Ramos (cell line): ENCODE measurements around the gene TJP1.
"Not testable (repeated sequence)": the region's sequence is repeated elsewhere in the genome, so short reads cannot be mapped to it uniquely, and the experiment has no call there.

Experiments used
- in situ Hi-C: fragments of 300-500 bp; cut with MboI; formaldehyde crosslinking; loops from one replicate; pipeline ENCODE4 v1.14.3; 2022; ENCODE audit warnings: low sequenced_read_pairs; ENCODE audit not compliant: unreplicated experiment

Gene TJP1

DNA sequence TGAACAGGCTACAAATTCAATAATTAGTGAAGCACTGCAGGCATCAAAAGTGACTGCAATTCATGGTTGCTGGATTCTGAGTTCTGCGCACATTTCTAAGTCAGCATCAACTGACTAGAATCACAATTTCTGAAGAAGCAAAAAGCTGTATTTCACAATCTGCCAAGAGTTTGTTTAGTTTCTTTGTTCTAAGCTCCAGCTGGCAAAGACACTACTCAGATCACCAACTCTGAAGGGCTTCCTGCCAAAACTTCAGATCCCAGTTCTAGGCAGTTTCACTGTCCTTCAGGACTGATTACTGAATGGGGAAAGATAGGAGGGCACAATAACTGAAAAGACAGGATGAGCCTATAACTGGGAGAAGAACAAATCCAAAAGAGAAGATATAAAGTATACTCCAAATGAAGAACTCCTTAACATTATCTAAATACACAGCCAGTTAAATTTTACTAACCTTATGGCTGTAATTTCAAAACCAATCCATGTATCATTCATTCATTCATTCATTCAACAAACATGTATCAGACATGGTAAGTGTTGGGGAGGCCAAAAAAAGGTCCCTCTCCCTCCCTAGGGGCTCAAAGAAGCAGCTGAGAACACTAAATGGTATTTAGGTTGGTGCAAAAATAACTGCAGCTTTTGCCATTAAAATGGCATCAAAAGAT, 17.1 kb downstream of the TJP1 start:
- in situ Hi-C loops: no loop called here

DNA sequence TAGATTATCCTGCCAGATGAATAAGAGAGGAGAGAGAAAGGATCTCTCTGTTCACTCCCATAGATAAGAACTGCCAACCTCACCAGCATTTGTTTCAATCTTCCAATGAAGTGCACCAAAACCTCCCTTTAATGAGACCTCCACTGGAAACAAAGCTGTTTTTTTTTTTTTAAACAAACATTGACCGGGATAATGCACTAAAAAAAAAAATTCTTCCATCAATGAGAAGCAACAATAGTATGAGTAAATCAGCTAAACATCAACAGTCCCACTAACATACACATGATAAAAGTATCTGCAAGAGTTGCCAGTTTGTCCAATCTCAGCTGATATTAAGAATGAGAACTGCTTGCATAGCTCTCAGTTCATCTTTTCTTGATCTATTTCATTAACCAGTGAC, 19.9 kb downstream of the TJP1 start:
- in situ Hi-C loops: no loop called here

DNA sequence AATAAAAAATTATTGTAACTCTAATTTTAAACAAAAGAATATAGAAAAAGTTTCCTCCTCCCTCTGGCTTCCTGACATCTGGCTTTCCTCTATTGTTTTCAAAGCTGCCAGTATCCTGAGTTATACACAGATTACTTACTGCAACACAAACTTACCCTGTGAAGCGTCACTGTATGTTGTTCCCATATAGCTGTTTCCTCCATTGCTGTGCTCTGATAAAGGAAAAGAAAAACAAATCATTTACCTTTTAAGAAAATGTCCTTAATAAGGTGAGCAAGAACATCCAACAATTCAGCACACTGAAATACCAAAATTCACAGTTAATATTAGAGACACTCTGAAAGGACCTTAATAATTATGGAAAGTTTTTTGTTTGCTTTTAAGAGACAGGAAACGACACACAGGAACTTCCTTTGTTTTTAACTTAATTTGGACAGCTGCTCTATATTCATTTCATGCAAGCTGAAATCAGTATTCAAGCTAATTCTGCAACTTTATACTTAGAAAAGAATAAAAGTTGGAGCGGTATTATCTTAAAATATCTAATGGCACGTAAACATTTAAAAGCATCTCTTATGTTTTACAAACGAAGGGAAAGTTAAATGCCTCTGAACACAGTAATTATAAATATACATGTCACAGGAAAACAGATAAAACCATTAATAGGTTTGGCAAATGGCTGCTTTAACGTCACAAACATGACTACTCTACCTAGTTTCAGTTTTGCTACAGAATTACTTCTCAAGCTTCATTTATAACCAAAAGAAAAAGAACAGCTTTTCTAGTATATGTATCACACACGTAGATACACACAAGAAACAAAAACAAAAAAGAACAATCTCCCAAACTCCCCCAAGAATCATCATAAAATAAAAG, 21.5 kb downstream of the TJP1 start:
- in situ Hi-C loops: no loop called here

DNA sequence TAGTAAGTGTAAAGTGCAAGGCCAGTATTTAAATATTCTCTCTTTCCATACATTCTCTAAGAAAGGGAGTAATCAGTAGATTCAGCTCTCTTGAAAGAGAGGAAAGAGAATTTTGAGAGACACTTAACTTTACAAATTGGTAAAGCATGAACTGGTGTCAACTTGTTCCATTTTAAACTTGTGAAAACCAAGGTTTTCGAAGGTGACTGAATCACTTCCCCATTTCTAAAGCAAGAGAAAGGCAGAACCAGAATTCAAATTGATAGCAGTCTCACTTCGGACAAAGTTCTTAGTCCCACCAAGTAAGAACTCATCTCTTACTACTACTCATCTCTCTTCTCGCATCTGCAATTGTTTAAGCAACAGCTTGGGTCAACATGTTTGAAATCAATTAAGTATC, 22.4 kb downstream of the TJP1 start:
- in situ Hi-C loops: no loop called here

DNA sequence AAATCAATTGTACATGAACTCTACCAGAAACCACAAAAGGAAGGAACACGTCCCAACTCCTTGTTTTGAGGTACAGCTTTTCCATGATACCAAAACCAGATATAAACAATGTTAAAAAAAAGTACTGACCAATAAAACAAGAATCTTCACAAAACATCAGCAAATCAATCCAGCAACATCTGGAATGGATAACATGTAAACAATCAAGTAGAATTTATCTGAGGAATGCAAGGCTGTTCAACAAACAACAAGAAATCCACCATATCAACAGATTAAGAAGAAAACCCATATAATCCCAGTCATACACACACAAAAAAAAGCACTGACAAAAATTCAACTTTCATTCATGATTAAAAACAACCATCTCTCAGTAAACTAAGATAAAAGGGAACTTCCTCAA, 26.7 kb downstream of the TJP1 start:
- in situ Hi-C loops: no loop called here

DNA sequence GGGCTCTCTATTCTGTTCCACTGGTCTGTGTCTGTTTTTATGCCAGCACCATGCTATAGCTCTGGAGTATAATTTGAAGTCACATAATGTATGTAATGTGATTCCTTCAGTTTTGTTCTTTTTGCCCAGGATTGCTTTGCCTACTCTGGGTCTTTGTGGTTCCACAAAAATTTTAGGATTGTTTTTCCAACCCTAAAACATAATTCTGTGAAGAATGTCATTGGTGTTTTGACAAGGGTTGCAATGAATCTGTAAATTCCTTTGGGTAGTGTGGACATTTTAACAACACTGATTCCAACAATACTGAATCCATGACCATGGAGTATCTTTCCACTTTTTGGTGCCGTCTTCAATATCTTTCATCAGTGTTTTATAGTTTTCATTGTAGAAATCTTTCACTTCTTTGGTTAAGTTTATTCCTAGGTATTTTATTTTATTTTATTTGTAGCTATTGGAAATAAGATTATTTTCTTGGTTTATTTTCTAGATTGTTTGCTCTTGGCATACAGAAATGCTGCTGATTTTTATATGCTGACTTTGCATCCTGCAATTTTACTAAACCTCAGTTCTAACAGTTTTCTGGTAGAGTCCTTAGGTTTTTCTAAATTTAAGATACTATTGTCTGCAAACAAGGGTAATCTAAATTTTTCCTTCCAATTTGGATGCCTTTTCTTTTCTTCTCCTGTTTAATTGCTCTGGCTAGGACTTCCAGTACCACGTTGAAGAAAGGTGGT, 29.7 kb downstream of the TJP1 start:
- in situ Hi-C loops: no loop called here

DNA sequence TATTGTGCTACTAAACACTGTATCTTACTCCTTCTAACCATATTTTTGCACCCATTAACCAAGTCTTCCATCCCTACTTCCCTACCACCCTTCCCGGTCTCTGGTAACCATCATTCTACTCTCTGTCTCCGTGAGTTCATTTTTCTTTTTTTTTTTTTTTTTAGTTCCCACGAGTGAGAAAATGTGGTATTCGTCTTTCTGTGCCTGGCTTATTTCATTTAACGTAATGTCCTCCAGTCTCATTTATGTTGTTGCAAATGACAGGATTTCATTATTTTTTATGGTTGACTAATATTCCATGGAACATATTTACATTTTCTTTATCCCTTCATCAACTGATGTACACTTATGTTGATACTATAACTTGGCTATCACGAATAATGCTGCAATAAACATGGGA, 31.7 kb downstream of the TJP1 start:
- in situ Hi-C loops: no loop called here

DNA sequence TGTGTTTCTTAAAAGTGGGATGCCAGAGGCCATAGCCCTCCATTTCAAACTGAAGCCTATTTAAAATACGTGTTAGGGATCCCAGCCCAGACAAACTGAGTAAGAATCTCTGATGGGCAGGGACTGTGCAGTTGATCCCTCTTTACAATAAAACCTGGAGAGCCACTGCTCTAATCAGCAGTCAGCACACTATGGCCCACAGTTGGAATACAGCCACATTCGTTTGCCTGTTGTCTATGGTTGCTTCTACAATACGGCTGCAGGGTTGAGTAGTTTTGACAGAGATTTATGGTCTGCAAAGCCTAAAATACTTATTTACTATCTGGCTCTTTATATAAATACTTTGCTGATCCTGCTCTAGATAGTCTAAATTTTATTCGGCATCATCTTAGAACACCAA, 32.4 kb downstream of the TJP1 start:
- in situ Hi-C loops: no loop called here

DNA sequence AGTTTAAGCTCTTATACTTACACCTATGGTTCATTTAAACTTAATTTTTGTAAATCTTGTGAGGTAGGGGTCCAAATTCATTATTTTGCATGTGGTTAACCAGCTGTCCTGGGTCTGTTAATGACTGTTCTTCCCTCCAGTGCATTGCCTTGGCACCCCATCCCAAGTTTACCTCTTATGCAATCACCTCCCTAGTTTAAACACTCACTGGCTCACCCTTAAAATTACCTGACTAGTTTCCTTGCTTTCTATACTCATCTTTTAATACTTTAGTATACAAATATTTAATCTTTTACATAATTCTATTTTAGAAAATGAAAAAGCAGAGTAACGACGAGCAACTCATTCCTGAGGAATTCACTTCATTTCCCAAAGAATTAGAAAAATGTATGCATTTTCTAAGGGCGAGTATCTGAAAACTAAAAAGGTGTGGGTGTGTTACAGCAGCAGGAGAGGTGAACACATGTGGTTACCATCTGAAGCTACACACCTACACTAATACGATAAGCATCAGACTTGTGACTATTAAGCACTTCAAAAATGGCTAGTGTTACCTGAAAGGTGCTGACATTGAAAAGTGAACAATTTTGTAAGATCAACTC, 33.7 kb downstream of the TJP1 start:
- in situ Hi-C loops: no loop called here

DNA sequence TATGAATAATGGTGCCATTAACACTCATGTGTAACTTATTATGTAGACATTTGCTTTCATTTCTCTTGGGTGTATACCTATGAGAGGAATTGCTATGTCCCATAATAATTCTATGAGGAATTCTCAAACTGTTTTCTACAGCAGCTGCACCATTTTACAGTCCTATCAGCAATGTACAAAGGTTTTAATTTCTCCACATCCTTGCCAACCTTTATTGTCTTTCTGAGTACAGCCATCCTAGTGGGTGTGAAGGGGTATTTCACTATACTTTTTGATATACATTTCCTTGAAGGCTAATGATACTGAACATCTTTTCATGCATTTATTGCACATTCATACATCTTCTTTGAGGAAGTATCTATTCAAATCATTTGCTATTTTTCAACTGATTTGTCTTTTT, 34.5 kb downstream of the TJP1 start:
- in situ Hi-C loops: no loop called here

DNA sequence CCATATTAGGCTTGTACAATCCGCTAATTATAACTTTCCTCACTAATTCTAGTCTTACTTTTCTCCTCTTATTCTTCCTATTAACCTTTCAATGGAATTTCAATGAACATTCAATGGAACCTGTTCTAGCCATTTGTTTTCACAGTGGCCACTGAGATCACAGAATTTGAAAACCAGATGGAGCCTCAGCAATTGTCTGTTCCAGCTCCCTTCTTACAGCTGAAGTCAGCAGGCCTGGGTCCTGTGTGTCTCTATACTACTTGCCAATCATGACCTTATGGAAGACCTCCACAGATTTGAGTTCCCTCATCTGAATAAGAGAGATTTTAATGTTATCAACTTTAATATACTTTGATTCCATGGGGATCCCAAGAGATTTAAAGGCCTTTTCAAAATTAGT, 36.6 kb downstream of the TJP1 start:
- in situ Hi-C loops: no loop called here

DNA sequence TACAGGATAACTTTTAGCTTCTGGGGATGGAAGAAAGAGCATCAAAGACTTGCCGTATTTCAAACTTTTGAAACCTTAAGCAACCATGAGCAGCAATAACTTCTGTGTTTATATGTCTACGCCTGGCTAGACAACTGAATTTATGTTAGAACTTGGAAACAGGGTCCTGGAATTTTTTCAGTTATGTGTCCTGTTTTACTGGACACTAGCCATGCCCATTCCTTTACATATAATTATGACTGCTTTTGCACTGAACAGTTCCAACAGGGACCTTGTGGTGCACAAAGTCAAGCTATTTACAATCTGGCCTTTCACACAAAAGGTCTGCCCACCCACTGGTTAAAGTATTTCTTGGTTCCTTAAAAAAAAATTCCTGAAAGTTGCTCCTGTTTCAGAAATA, 37.1 kb downstream of the TJP1 start:
- in situ Hi-C loops: no loop called here

DNA sequence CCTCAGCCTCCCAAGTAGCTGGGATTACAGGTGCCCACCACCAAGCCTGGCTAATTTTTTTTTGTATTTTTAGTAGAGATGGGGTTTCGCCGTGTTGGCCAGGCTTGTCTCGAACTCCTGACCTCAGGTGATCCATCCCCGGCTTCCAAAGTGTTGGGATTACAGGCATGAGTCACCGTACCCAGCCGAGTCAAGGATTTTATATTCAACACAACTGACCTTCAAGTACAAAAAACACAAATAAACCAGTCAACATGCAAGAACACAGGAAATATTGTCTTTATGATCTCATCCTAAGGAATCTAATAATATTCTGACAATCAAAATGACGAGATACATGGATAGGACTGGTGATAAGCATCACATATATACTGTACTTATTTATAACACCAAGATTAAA, 37.9 kb downstream of the TJP1 start:
- in situ Hi-C loops: no loop called here

DNA sequence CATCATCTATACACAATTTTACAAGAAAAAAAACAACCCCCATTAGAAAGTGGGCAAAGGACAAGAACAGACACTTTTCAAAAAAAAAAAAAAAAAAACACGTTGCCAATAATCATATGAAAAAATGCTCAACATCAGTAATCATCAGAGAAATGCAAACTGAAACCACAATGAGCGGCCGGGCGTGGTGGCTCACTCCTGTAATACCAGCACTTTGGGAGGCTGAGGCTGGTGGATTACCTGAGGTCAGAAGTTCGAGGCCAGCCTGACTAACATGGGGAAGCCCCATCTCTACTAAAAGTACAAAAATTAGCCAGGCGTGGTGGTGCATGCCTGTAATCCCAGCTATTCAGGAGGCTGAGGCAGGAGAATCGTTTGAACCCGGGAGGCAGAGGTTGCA, 39.5 kb downstream of the TJP1 start:
- in situ Hi-C loops: not testable (repeated sequence)

DNA sequence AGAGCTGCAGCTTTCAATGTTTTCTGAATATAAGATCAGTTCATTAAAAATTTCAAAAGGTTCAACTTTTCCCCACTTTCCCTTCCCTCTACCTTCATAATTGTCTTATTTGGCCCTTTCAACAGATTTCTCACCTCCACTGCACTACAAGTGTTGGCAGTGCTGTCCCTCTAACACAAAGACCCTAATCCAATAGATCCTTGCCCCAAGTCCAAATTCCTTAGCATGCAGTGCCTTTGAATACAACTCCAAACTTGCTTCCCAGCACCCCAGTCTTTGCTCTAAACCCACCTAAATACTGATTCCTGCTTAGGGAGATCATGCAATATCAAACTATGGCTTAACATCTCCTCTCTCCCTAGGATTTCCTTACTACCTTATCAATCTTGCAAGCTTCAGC, 43.9 kb downstream of the TJP1 start:
- in situ Hi-C loops: no loop called here

DNA sequence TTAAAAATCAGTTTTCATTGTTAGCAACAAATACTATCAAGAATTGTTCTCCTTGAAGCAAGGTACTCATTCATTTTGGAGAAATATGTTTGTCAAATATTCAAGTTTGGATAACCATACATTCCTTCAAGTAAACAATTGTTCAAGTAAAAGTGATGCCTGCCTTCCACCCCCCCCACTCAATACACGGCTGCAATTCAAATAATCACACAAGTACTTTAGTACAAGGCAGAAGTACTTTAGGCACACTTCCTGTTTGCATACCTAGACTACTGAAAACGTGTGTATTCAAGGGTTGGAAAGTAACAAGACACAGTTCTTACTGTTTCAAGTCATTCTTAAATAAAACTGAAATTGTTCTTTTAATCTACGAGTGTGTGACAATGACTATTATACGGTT, 45.4 kb downstream of the TJP1 start:
- in situ Hi-C loops: no loop called here

DNA sequence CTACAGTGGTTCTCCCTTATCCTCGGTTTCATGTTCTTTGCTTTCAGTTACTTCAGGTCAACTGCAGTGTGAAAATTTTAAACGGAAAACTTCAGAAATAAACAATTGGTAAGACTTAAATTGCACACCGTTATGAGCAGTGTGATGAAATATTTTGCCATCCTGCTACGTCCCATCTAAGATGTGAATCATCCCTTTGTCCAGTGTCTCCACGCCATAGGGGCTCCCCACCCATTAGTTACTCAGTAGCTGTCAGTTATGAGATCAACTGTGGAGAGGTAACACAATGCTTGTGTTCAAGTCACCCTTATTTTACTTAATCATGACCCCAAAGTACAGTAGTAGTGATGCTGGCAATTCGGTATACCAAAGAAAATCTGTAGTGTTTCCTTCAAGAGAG, 47.4 kb downstream of the TJP1 start:
- in situ Hi-C loops: no loop called here

DNA sequence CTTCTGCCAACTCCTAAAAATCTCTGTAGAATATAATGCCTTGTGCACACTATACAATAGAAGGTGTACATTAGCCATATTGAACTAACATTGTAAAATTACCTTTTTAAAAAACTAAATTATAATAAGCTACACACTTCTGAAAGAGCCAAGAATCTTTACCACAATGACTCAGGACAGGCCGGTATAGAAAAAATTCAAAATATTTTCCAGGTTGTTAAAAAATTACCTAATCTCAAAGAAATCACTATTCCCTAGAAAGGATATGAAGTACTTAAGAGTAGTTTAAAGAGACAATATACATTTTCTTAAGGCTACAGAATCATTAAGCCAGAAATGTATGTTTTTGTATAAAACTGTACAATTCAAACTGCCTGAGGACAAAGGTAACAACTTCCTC, 48.5 kb downstream of the TJP1 start:
- in situ Hi-C loops: no loop called here

DNA sequence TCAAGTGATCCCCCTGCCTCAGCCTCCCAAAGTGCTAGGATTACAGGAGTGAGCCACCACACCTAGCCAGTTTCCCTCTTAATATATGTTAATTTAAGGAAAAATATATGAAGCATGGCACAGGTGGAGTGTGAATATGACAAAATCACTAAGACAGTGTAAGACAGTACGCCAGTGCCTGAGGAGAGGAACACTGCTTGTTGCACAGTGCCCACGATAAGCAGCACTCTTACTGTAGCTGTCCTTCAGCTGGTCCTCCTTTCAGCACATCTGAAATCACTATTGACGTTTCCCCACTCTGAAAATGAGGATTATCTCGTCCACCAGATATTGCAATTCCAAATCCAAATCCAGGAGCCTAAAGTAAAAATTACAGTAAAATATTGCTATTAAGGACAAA, 49.3 kb downstream of the TJP1 start:
- in situ Hi-C loops: no loop called here

DNA sequence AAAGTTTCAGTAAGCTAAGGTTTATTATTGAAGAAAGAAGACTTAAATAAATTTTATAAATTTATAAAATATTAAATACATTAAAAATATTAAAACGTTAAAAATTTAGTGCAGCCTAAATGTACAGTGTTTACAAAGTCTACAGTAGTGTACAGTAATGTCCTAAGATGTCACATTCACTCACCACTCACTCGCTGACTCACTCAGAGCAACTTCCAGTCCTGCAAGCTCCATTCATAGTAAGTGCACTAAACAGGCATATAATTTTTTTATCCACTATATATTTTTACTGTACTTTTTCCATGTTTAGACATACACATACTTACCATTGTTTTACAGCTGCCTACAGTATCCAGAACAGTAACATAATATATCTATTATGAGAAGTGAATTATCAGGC, 51.5 kb downstream of the TJP1 start:
- in situ Hi-C loops: no loop called here
